HepG2 (cell line): ENCODE data around the gene TCTA. TPM values are rescaled to one million over a fixed set of nuclear protein-coding genes. Genes with fewer than 3 reads are reported as not detected.
A peak's percentile ranks its signal among the peaks of the same experiment; 100 is the strongest.

Source experiments
- CHD2 ChIP-seq: IDR thresholded peaks from 2 replicates; pipeline ENCODE4 v1.6.1; 2011; ENCODE audit warnings: low read depth, low read length, improper control_type of control experiment
- GATAD1 ChIP-seq: IDR thresholded peaks from 2 replicates; pipeline ENCODE4 v1.6.1; 2016; ENCODE audit warnings: missing genetic modification reagents, missing compliant biosample characterization
- GTF3A ChIP-seq: sonication (generic); formaldehyde crosslinking; conservative IDR thresholded peaks from 2 replicates; pipeline ENCODE4 v1.4.0; 2020; ENCODE audit warnings: mild to moderate bottlenecking, missing genetic modification reagents
- IRX3 ChIP-seq: sonication (generic); formaldehyde crosslinking; IDR thresholded peaks from 2 replicates; pipeline ENCODE4 v1.8.1; 2023; ENCODE audit warnings: mild to moderate bottlenecking, low read depth, missing genetic modification reagents, borderline replicate concordance
- PHF20 ChIP-seq: sonication (generic); formaldehyde crosslinking; IDR thresholded peaks from 2 replicates; pipeline ENCODE4 v1.5.0; 2020; ENCODE audit warnings: mild to moderate bottlenecking, missing genetic modification reagents
- PHF8 ChIP-seq: sonication (generic); formaldehyde crosslinking; IDR thresholded peaks from 2 replicates; pipeline ENCODE4 v1.5.0; 2020; ENCODE audit warnings: missing genetic modification reagents
- RAD21 ChIP-seq: fragments of 450-650 bp; formaldehyde crosslinking; IDR thresholded peaks from 2 replicates; pipeline ENCODE4 v1.5.0; 2020; ENCODE audit warnings: mild to moderate bottlenecking
- SPEN ChIP-seq: sonication (generic); formaldehyde crosslinking; IDR thresholded peaks from 2 replicates; pipeline ENCODE4 v1.5.1; 2020; ENCODE audit warnings: low read depth, mild to moderate bottlenecking, missing genetic modification reagents
- SSRP1 ChIP-seq: IDR thresholded peaks from 2 replicates; pipeline ENCODE4 v1.6.1; 2016; ENCODE audit warnings: control low read depth
- SYNCRIP ChIP-seq: fragments of 200-400 bp; formaldehyde crosslinking; IDR thresholded peaks from 2 replicates; pipeline ENCODE4 v1.6.1; 2018; ENCODE audit warnings: mild to moderate bottlenecking, low read depth, low read length; ENCODE audit not compliant: insufficient read depth
- TAF15 ChIP-seq: fragments of 200-400 bp; formaldehyde crosslinking; IDR thresholded peaks from one replicate; pipeline ENCODE4 v1.6.1; 2018; ENCODE audit warnings: mild to moderate bottlenecking, low read depth, low read length; ENCODE audit not compliant: poor library complexity, severe bottlenecking
- ZFP36L1 ChIP-seq: sonication (generic); formaldehyde crosslinking; IDR thresholded peaks from 2 replicates; pipeline ENCODE4 v1.8.0; 2022; ENCODE audit warnings: mild to moderate bottlenecking, missing genetic modification reagents, moderate library complexity
- ZKSCAN5 ChIP-seq: sonication (generic); formaldehyde crosslinking; IDR thresholded peaks from 2 replicates; pipeline ENCODE4 v1.5.1; 2020; ENCODE audit warnings: mild to moderate bottlenecking, missing genetic modification reagents
- ZNF431 ChIP-seq: sonication (generic); formaldehyde crosslinking; IDR thresholded peaks from 2 replicates; pipeline ENCODE4 v1.9.0; 2022; ENCODE audit warnings: missing genetic modification reagents, low read depth, mild to moderate bottlenecking, borderline replicate concordance
- ZNF549 ChIP-seq: sonication (generic); formaldehyde crosslinking; IDR thresholded peaks from 2 replicates; pipeline ENCODE4 v1.5.0; 2020; ENCODE audit warnings: missing genetic modification reagents
- ZNF569 ChIP-seq: sonication (generic); formaldehyde crosslinking; IDR thresholded peaks from 2 replicates; pipeline ENCODE4 v1.5.0; 2020; ENCODE audit warnings: mild to moderate bottlenecking, missing genetic modification reagents, moderate library complexity, borderline replicate concordance
- ZNF709 ChIP-seq: sonication (generic); formaldehyde crosslinking; IDR thresholded peaks from 2 replicates; pipeline ENCODE4 v1.5.0; 2020; ENCODE audit warnings: mild to moderate bottlenecking, missing genetic modification reagents
- ZNF773 ChIP-seq: sonication (generic); formaldehyde crosslinking; IDR thresholded peaks from 2 replicates; pipeline ENCODE4 v1.4.0; 2020; ENCODE audit warnings: missing genetic modification reagents, borderline replicate concordance
- ZNF775 ChIP-seq: sonication (generic); formaldehyde crosslinking; IDR thresholded peaks from 2 replicates; pipeline ENCODE4 v1.4.0; 2020; ENCODE audit warnings: missing genetic modification reagents, mild to moderate bottlenecking, moderate library complexity, borderline replicate concordance
- ZNF83 ChIP-seq: sonication (generic); formaldehyde crosslinking; IDR thresholded peaks from 2 replicates; pipeline ENCODE4 v1.4.0; 2020; ENCODE audit warnings: missing genetic modification reagents, mild to moderate bottlenecking, borderline replicate concordance
- ZSCAN9 ChIP-seq: IDR thresholded peaks from 2 replicates; pipeline ENCODE4 v1.6.1; 2016; ENCODE audit warnings: borderline replicate concordance
- polyA plus RNA-seq, 8 experiments: library from polyadenylated mRNA; depleted of rRNA in 3 of 8; stranded (reverse) in 7 of 8; unstranded in 1 of 8; fragments of >200 nt; fragmentation: Illumina TruSeq in 4 of 8; extraction: Trizol in 4 of 8; gene quantifications; 2 replicates each; pipeline versions ENCODE4 v1.2.1 to v1.2.3, GENCODE V29; 2011 to 2016; ENCODE audit warnings: low read depth in 4 of 8, missing spikeins in 1 of 8, mixed read lengths in 1 of 8; ENCODE audit not compliant: insufficient read depth in 1 of 8
- total RNA-seq, 5 experiments: library from RNA; depleted of rRNA; stranded (reverse); fragments of >200 nt; fragmentation: Illumina TruSeq; extraction: Trizol; gene quantifications; 2 replicates each; pipeline ENCODE4 v1.2.3, GENCODE V29; 2016; ENCODE audit warnings: low read depth in 1 of 5
- TF ChIP-seq, protein P1 (sequence below): sonication (generic); formaldehyde crosslinking; IDR thresholded peaks from 2 replicates; pipeline ENCODE4 v1.4.0; 2020; ENCODE audit warnings: missing genetic modification reagents
- TF ChIP-seq, protein P2 (sequence below): sonication (generic); formaldehyde crosslinking; IDR thresholded peaks from 2 replicates; pipeline ENCODE4 v1.4.0; 2020; ENCODE audit warnings: missing genetic modification reagents, mild to moderate bottlenecking, borderline replicate concordance
- TF ChIP-seq, protein P3 (sequence below): sonication (generic); formaldehyde crosslinking; IDR thresholded peaks from 2 replicates; pipeline ENCODE4 v1.8.0; 2022; ENCODE audit warnings: mild to moderate bottlenecking, missing genetic modification reagents; ENCODE audit not compliant: insufficient replicate concordance
- TF ChIP-seq, protein P4 (sequence below): sonication (generic); formaldehyde crosslinking; IDR thresholded peaks from 2 replicates; pipeline ENCODE4 v1.4.0; 2020; ENCODE audit warnings: missing genetic modification reagents

Gene TCTA
- total and polyA plus RNA-seq, 2 of the 13 experiments (the other 11 are each of a cell fraction or from before 2014, with no cell fraction given) = 8.3 to 13.2 TPM

DNA sequence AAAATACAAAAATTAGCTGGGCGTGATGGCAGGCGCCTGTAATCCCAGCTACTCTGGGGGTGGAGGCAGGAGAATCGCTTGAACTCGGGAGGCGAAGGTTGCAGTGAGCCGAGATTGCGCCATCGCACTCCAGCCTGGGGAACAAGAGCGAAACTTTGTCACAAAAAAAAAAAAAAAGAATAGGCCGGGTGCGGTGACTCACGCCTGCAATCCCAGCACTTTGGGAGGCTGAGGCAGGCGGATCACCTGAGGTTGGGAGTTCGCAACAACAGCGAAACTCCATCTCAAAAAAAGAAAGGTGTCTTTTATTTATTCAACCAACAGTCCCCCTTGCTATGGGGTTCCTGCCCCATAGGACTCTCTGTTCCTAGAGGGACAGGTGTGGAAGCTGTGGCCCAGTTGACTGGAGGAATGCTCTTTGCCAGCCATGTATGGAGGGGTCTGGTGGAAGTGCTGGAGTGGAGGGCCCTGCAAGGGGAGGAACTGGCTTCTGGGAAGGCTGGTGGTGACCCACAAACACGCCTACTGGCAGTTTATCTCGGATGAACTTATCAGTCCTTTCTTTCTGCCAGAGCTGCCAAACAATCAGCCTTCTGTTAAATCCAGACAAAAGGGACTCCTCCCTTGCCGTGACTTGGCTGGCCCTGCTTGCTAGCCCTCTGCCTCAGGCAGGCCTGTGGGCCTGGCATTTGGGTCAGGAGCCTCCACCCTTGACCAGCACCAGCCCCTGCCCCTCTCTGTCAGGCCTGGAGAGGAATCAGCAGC, 53.2 kb downstream of the TCTA start (continued):
- TF ChIP-seq ZNF569 (no peak), ZNF549 (no peak), CHD2 (no peak), IRX3 (no peak), ZFP36L1 (CRISPR knock-in tag) (no peak), PHF20 (no peak), PHF8 (no peak), GATAD1 (CRISPR knock-in tag) (no peak), SSRP1 (CRISPR knock-in tag) (0 out of 2 replicates have a peak, but pooled peaks have one; percentile 59), ZNF775 (CRISPR knock-in tag) (no peak), ZNF431 (CRISPR knock-in tag) (no peak), GTF3A (no peak), ZSCAN9 (CRISPR knock-in tag) (no peak), ZKSCAN5 (CRISPR knock-in tag) (no peak), RAD21 (CRISPR knock-in tag) (no peak), SYNCRIP (no peak), SPEN (CRISPR knock-in tag) (no peak), TAF15 (no peak), ZNF709 (no peak), ZNF83 (CRISPR knock-in tag) (0 out of 2 replicates have a peak, but pooled peaks have one; percentile 59), ZNF773 (no peak)
- TF ChIP-seq, protein P1, sequence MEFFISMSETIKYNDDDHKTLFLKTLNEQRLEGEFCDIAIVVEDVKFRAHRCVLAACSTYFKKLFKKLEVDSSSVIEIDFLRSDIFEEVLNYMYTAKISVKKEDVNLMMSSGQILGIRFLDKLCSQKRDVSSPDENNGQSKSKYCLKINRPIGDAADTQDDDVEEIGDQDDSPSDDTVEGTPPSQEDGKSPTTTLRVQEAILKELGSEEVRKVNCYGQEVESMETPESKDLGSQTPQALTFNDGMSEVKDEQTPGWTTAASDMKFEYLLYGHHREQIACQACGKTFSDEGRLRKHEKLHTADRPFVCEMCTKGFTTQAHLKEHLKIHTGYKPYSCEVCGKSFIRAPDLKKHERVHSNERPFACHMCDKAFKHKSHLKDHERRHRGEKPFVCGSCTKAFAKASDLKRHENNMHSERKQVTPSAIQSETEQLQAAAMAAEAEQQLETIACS = no peak; the same call in 1 of the 2 replicates
- TF ChIP-seq, protein P2, sequence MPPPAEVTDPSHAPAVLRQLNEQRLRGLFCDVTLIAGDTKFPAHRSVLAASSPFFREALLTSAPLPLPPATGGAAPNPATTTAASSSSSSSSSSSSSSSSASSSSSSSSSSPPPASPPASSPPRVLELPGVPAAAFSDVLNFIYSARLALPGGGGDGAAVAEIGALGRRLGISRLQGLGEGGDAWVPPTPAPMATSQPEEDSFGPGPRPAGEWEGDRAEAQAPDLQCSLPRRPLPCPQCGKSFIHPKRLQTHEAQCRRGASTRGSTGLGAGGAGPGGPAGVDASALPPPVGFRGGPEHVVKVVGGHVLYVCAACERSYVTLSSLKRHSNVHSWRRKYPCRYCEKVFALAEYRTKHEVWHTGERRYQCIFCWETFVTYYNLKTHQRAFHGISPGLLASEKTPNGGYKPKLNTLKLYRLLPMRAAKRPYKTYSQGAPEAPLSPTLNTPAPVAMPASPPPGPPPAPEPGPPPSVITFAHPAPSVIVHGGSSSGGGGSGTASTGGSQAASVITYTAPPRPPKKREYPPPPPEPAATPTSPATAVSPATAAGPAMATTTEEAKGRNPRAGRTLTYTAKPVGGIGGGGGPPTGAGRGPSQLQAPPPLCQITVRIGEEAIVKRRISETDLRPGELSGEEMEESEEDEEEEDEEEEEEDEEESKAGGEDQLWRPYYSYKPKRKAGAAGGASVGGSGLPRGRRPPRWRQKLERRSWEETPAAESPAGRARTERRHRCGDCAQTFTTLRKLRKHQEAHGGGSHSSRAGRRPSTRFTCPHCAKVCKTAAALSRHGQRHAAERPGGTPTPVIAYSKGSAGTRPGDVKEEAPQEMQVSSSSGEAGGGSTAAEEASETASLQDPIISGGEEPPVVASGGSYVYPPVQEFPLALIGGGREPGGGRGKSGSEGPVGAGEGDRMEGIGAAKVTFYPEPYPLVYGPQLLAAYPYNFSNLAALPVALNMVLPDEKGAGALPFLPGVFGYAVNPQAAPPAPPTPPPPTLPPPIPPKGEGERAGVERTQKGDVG (CRISPR knock-in tag) = no peak
- TF ChIP-seq, protein P3, sequence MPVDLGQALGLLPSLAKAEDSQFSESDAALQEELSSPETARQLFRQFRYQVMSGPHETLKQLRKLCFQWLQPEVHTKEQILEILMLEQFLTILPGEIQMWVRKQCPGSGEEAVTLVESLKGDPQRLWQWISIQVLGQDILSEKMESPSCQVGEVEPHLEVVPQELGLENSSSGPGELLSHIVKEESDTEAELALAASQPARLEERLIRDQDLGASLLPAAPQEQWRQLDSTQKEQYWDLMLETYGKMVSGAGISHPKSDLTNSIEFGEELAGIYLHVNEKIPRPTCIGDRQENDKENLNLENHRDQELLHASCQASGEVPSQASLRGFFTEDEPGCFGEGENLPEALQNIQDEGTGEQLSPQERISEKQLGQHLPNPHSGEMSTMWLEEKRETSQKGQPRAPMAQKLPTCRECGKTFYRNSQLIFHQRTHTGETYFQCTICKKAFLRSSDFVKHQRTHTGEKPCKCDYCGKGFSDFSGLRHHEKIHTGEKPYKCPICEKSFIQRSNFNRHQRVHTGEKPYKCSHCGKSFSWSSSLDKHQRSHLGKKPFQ (CRISPR knock-in tag) = no peak
- TF ChIP-seq, protein P4, sequence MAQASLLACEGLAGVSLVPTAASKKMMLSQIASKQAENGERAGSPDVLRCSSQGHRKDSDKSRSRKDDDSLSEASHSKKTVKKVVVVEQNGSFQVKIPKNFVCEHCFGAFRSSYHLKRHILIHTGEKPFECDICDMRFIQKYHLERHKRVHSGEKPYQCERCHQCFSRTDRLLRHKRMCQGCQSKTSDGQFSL = no peak
